ENCODE measurements around the gene OR4F6.

Gene OR4F6

GRCh38 chr15:101805605-101806345 is 2.5 kb downstream of the OR4F6 start:
- no peak for DNase-seq

GRCh38 chr15:101807345-101807945 is 4.1 kb downstream of the OR4F6 start:
- no peak for DNase-seq

GRCh38 chr15:101808201-101808600 is 4.9 kb downstream of the OR4F6 start:
- no peak for DNase-seq

DNA sequence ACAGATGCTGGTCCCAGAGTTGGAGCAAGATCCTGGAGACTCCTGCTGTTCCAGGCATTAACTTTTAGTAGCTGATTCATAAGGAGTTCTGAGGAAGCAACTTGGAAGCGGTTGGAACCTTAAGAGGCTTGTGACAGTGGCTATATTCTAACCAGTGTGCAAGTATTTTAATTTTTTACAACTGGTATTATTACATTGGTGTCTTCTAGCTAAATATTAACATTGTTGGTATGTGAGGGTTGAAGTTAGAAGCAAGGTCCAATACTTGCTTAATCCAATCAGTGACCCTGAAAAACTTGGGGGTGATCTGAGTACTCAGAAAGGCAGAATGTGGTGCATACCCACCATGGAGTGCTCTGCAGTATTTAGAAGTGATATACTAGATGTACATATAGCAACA is 7.1 kb downstream of the OR4F6 start:
- no peak for DNase-seq

GRCh38 chr15:101810876-101811275 is 7.6 kb downstream of the OR4F6 start:
- no peak for DNase-seq

DNA sequence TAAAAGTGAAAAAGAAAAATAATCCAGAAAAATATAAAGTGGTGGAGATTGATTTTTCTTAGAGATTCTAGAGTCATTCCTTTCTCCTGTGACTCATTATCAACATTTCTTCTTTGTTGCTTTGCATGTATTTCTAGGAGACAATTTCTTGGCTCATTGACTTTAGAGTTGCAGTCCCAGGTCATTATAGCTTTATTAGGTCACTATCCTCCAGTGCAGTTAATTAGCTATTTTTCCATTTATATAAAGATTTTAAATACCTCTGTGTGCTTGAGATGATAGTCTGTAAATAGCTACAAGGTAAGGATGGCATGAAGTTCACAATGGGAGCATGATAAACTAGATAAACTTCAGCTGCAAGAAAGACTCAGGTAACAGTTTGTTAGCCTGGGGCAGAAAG is 8.6 kb downstream of the OR4F6 start, which contains the start of gene OR4F15:
TSS of gene OR4F15 (plus strand) at position 301 of the 400 bp plus-strand sequence. CDS start 5,985 bp downstream, outside the sequence.
- DNase-seq: no peak

GRCh38 chr15:101813803-101814534 is 10.7 kb downstream of the OR4F6 start:
- no peak for DNase-seq

DNA sequence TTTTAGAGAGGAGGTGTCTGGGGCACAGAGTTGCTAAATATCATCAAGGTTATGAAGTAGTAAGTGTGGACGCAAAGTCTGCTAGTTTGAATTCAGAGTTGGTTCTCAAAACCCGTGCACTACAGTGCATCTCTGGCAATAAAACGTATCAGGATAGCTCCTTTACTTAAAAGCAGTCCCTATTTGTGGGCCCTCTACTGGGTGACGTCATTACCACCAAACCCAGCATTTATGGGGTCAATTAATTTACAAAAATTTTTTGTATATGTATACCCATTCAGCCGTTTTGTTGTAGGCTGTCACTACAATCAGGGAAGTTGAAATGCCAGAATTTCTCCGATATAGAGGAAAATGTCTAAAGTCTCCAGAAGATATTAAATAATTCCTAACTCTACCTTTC is 17.5 kb downstream of the OR4F6 start:
- DNase-seq: no peak

DNA sequence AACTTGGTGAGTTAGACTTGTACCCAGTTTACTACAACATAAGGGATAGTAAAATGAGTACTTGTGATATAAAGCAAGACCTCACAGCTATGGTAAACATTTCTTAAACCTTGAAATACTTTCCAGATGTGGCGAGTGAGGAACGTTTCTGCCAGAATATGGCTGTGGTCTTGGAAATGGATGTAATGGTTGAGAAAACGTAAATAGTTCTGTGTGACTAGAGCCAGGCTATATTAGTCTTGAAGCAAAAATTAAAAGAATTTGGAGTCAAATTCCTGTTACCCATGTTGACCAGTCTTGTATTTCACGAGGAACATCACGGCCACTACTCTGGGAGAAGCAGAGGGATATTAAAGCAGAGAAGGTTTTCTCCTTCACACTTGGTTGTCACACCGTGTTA is 23.9 kb downstream of the OR4F6 start:
- DNase-seq: no peak

- no peak for DNase-seq
Measured at GRCh38 chr15:101828774-101829173, 25.5 kb downstream of the OR4F6 start.

GRCh38 chr15:101841656-101842055 is 38.3 kb downstream of the OR4F6 start:
- DNase-seq: no peak

- no peak for DNase-seq
Measured at GRCh38 chr15:101844916-101845315, 41.6 kb downstream of the OR4F6 start.

DNA sequence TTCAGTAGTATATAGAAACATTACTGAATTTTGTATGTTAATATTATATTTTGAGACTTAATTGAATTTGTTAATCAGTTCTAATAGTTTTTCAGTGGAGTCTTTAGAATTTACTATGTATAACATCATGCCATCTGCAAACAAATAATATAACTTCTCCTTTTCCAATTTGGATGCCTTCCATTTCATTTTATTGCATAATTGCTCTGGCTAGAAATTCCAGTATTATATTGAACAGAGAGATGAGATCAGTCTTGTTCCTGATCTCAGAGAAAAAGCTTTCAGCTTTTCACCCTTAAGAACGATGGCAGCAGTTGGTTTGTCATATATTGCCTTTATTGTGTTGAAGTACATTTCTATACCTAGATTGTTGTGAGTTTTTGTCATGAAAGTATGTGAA is 49.0 kb downstream of the OR4F6 start:
- DNase-seq: no peak

Data from femur (tissue), 1 donor.